Measurements from ENCODE around the gene RGS5.
A peak's percentile ranks its signal among the peaks of the same experiment; 100 is the strongest.

The RGS5 gene

DNA sequence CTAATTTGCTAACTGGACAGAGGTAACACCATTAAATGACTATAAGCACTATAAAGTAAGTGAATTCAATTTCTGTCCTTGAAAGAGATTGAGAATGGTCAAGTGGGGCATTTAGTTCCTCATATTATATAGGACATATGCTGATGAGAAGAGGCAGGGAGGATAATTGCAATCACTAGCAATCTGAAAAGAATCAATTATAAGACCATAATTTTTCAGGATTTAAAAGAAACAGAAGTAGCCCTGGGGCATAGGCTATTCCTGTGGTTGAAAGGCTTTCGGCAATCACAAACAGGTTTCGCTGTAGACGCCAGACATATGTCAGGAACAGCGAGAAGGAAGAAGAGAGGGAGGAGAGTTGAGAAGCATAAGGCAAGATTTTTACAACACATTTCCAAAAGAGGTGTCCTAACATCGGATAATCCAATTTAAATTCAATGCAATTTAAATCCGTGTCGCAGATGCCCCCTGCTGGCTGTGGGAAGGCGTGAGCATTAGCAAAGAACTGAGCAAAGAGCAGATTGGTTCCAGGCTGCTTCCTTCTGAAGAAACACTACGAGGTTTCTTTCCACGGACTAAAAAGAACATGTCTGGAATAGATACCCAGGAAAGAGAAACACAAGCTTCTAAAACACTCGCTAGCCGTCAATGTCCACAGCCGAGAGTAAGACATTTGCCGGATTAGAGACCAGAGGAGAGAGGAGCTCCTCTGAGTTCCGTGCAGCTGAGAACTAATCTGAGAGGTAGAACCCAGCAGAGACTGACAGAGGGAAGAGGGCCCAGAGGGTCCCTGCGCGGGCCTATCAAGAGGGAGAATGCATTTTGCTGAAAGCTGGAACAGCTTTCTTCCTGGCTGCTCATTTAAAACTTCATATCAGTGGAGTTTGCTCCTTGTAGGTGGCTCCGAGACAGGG is 27.9 kb downstream of the RGS5 start:
- in situ Hi-C loops (cut with HindIII; ENCODE audit: low sequenced_read_pairs): no loop called here
- TF ChIP-seq, protein P1, sequence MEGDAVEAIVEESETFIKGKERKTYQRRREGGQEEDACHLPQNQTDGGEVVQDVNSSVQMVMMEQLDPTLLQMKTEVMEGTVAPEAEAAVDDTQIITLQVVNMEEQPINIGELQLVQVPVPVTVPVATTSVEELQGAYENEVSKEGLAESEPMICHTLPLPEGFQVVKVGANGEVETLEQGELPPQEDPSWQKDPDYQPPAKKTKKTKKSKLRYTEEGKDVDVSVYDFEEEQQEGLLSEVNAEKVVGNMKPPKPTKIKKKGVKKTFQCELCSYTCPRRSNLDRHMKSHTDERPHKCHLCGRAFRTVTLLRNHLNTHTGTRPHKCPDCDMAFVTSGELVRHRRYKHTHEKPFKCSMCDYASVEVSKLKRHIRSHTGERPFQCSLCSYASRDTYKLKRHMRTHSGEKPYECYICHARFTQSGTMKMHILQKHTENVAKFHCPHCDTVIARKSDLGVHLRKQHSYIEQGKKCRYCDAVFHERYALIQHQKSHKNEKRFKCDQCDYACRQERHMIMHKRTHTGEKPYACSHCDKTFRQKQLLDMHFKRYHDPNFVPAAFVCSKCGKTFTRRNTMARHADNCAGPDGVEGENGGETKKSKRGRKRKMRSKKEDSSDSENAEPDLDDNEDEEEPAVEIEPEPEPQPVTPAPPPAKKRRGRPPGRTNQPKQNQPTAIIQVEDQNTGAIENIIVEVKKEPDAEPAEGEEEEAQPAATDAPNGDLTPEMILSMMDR (IDR thresholded peaks at IDR 0.05; ENCODE audit: low read depth, low read length): peak; percentile 92
- DNase-seq (ENCODE audit: low read depth, low spot score): peak; percentile 82
- no peak overlapping the region for H3K4me3 ChIP-seq (ENCODE audit: low read depth, low read length)

DNA sequence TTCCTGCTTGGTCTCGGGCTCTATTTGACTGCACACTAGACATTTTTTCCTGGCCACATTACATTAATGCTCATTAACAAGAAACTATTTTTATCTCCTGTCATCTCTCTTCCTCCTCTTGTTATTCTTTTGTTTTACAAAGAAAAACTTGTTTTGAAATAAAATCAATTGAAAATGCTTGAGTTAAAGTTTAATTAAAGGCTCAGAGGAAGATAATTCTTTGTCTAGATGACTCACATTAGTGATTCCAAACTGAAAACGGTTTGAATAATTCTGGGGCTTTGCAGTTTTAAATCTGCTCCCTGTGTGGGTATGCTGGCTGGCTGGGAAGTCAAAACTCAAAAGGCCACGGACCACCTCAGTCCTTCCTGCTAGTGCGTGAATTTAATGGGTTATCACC is 29.6 kb downstream of the RGS5 start:
- DNase-seq (ENCODE audit: low read depth, low spot score): peak; percentile 49
- TF ChIP-seq, protein P1 (IDR thresholded peaks at IDR 0.05; ENCODE audit: low read depth, low read length): no peak
- in situ Hi-C loops (cut with HindIII; ENCODE audit: low sequenced_read_pairs): no loop called here
- H3K4me3 ChIP-seq (ENCODE audit: low read depth, low read length): no peak overlapping the region

DNA sequence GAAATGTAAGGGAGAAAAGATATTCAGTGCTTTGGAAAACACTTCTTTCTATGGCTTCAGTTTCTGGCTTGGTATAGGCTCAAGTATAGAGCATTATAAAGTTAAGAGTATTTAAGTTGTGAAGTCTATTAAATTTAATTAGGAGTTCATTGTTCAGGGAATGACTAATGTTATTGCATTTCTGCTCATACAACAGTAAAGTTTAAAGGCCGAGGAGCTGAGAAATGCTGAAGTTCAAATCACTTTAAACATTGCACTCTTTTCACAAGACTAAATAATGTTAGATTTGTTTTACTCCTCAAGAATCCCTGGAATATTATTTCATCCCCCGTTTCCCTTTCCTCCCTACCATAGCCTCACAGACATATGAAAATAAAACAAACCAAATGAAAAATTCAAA is 30.1 kb downstream of the RGS5 start:
- in situ Hi-C loops (cut with HindIII; ENCODE audit: low sequenced_read_pairs): no loop called here
- no peak overlapping the region for H3K4me3 ChIP-seq (ENCODE audit: low read depth, low read length)

DNA sequence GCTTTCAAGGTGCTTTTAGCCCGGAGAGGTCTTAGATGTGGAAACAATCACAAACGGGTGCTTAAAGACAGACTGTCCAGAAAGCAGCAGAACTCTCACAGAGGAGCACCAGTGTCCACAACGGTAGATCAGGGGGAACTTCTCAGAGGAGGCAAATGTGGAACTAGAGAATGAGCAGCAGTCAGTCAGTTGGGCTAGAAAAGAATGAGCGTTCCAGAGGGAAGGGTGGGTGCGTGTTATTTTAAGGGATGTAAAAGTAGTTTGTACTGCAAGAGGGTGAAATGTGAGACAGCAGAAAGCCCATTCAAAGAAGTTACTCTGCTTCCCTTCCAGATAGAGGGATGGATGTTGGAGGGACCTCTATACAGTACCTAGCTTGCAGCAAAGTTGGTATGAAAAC is 30.9 kb downstream of the RGS5 start:
- H3K4me3 ChIP-seq (ENCODE audit: low read depth, low read length): no peak overlapping the region
- in situ Hi-C loops (cut with HindIII; ENCODE audit: low sequenced_read_pairs): no loop called here
- DNase-seq (ENCODE audit: low read depth, low spot score): peak; percentile 59
- TF ChIP-seq, protein P1 (IDR thresholded peaks at IDR 0.05; ENCODE audit: low read depth, low read length): no peak

More for the DNA sequence above, 30.1 kb downstream of the RGS5 start:
- DNase-seq (ENCODE audit: low read depth, low spot score): peak; percentile 24
- TF ChIP-seq, protein P1 (IDR thresholded peaks at IDR 0.05; ENCODE audit: low read depth, low read length): no peak

DNA sequence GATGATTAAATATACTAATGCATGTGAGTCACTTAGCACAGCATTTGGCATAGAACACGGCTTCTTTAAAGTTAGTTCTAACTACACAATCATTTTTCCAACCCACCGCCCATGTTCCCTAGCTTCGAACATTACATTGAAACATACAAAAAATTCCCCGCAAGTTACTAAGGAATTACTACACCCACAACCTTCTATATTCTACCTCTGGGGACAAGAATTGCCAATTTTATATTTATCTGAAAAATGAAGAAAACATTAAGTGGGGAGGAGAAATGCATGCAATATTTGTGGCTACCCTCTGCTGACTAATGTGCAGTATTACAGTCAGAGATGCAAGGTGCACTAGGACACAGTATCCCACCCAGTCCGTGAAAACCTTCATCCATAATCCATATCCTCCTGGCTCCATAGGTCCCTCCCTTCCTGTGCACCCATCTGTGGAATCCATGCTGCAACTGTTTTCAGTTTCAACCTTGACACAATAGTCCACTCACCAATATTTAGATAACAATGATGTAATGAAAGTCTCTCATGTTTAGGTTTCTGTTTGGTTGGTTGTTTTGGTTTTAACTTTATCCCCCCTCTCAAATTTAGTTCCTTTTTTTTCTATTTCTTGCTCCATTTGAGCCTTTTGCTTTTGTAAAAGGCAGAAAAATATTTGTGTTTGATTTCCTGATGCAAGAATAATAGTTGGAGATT is 31.6 kb downstream of the RGS5 start:
- TF ChIP-seq, protein P1 (IDR thresholded peaks at IDR 0.05; ENCODE audit: low read depth, low read length): peak; percentile 58
- in situ Hi-C loops (cut with HindIII; ENCODE audit: low sequenced_read_pairs): no loop called here
- H3K4me3 ChIP-seq (ENCODE audit: low read depth, low read length): no peak overlapping the region
- peak; percentile 76 for DNase-seq (ENCODE audit: low read depth, low spot score)

DNA sequence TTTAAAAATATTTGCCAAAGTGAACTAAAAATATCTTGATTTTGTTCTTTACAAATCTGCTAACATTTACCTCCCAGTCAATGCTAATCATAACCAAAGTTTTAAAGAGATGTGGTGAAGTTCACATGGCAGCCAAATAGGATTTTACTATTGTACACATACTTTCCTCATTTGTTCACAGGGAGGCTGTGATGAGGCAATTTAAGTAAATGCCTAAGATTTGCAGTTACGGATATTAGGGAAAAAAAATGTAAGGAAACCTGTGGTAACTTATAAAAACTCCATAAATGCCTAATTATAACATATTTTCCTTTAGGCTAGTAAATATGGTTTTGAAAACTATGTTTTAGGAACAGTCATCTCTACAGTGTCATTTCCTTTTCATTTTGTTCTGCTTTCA is 32.4 kb downstream of the RGS5 start:
- in situ Hi-C loops (cut with HindIII; ENCODE audit: low sequenced_read_pairs): no loop called here
- peak; percentile 27 for DNase-seq (ENCODE audit: low read depth, low spot score)
- H3K4me3 ChIP-seq (ENCODE audit: low read depth, low read length): no peak overlapping the region
- TF ChIP-seq, protein P1 (IDR thresholded peaks at IDR 0.05; ENCODE audit: low read depth, low read length): no peak

Measured in astrocyte of the spinal cord (primary cell).